ENCODE data around the gene APPBP2. TPM values are rescaled to one million over a fixed set of nuclear protein-coding genes. Genes with fewer than 3 reads are reported as not detected.

Gene APPBP2
- total RNA-seq (10 to 100 TPM; 27.0 to 72.1 (median 55.0) TPM), polyA plus RNA-seq (10 to 100 TPM; 14.4 to 24.5 TPM)
- long read RNA-seq, donor 1, full-length matches to known transcripts, result 209 of 257 reads
- long read RNA-seq, donor 1, partial matches to known transcripts, result 19 of 257 reads
- long read RNA-seq, donor 1, other reads (novel, unspliced or antisense), result 29 of 257 reads
- long read RNA-seq, donor 2, full-length matches to known transcripts, result 12 of 12 reads
- long read RNA-seq, donor 2, partial matches to known transcripts, result 0 of 12 reads
- long read RNA-seq, donor 2, other reads (novel, unspliced or antisense), result 0 of 12 reads
- long read RNA-seq, donor 3, full-length matches to known transcripts, result 75 of 84 reads
- long read RNA-seq, donor 3, partial matches to known transcripts, result 2 of 84 reads
- long read RNA-seq, donor 3, other reads (novel, unspliced or antisense), result 7 of 84 reads

GRCh38 chr17:60525685-60526514 lies at the start of gene APPBP2:
APPBP2 (minus strand) TSS chr17:60526242; CDS start chr17:60525931, 311 bp downstream.
- H3K36me3 ChIP-seq, result no peaks in the 10 kb centered on the region
- intact Hi-C loops (cut with DNase I), result loop anchor here (2.0 to 10.0 kb wide), 4 partner anchors 49 to 79 kb away; partner anchors contain the start of gene PPM1D (in 4 of the 4)
- TF ChIP-seq POLR2A (IDR thresholded peaks at IDR 0.05) (peak; percentile 80), CTCF (IDR thresholded peaks at IDR 0.05) (no peak)
- 0 to 1% (median 0%) methylated on average over 64 to 69 of the region's 69 CpGs for WGBS, 3 donors
- peaks cover 9% of the 10 kb centered on the region for H3K4me1 ChIP-seq (ENCODE audit: insufficient read depth)
- H3K9me3 ChIP-seq, result no peaks in the 10 kb centered on the region
- peak within 1 kb of the TSS; percentile 89 to 99 for H3K27ac ChIP-seq
- H3K4me3 ChIP-seq, result peak within 1 kb of the TSS; percentile 81
- H3K27me3 ChIP-seq, result no peaks in the 10 kb centered on the region
- peak; percentile 87 to 94 (median 90) for DNase-seq

GRCh38 chr17:60573236-60574051 lies 47.4 kb upstream of the APPBP2 start:
- Histone ChIP-seq H3K36me3 (no peaks in the 10 kb centered on the region), H3K9me3 (no peaks in the 10 kb centered on the region), H3K4me1 (ENCODE audit: insufficient read depth) (peaks cover 15% of the 10 kb centered on the region), H3K27me3 (no peaks in the 10 kb centered on the region), H3K4me3 (no peak overlapping the region), H3K27ac (peak overlapping the region in 1 of 2 donors; percentile 40)
- intact Hi-C loops (cut with DNase I), result loop anchor here in 3 of 4 donors (10.0 kb wide), 2 partner anchors 49 to 61 kb away; partner anchors contain the start of gene APPBP2 (in 1 of the 3)
- 5 to 19% (median 5%) methylated on average over 2 of the region's 2 CpGs for WGBS, 3 donors
- no peak for TF ChIP-seq EP300 (IDR thresholded peaks at IDR 0.05)
- TF ChIP-seq POLR2A (IDR thresholded peaks at IDR 0.05), result no peak
- no peak for TF ChIP-seq CTCF (IDR thresholded peaks at IDR 0.05)
- DNase-seq, result no peak

GRCh38 chr17:60565233-60565632 lies 39.2 kb upstream of the APPBP2 start:
- Histone ChIP-seq H3K4me1 (ENCODE audit: insufficient read depth) (no peaks in the 10 kb centered on the region), H3K9me3 (no peaks in the 10 kb centered on the region), H3K4me3 (no peak overlapping the region), H3K27me3 (no peaks in the 10 kb centered on the region), H3K36me3 (no peaks in the 10 kb centered on the region), H3K27ac (no peak overlapping the region)
- intact Hi-C loops (cut with DNase I), result no loop called here
- TF ChIP-seq CTCF (IDR thresholded peaks at IDR 0.05) (no peak), EP300 (IDR thresholded peaks at IDR 0.05) (no peak), POLR2A (IDR thresholded peaks at IDR 0.05) (no peak)
- WGBS, 3 donors, result 95% methylated on average over 6 of the region's 6 CpGs
- DNase-seq, result no peak

- Histone ChIP-seq H3K27me3 (no peaks in the 10 kb centered on the region), H3K36me3 (no peaks in the 10 kb centered on the region), H3K27ac (no peak overlapping the region), H3K9me3 (no peaks in the 10 kb centered on the region), H3K4me1 (ENCODE audit: insufficient read depth) (no peaks in the 10 kb centered on the region), H3K4me3 (no peak overlapping the region)
- intact Hi-C loops (cut with DNase I), result no loop called here
- no peak for DNase-seq
- TF ChIP-seq CTCF (IDR thresholded peaks at IDR 0.05) (no peak), EP300 (IDR thresholded peaks at IDR 0.05) (no peak)
- 91 to 96% (median 92%) methylated on average over 2 of the region's 2 CpGs for WGBS, 3 donors
Measured at GRCh38 chr17:60563743-60564142, 37.7 kb upstream of the APPBP2 start.
